Mucosa of rectum (tissue), 2 donors: ENCODE measurements around the gene ARID1B.

Source experiments
- H3K27ac ChIP-seq, 2 donors: one replicate each; pipeline ENCODE4 v1.7.0; 2013; ENCODE audit warnings: inconsistent platforms in 2 of 2, low read depth in 2 of 2, low read length in 2 of 2
- H3K27me3 ChIP-seq, 2 donors: one replicate each; pipeline ENCODE4 v1.7.0; 2013; ENCODE audit warnings: low read length in 2 of 2; ENCODE audit not compliant: control insufficient read depth in 2 of 2, insufficient read depth in 2 of 2
- H3K36me3 ChIP-seq, 2 donors: one replicate each; pipeline ENCODE4 v1.7.0; 2013; ENCODE audit warnings: low read length in 2 of 2; ENCODE audit not compliant: control insufficient read depth in 2 of 2, insufficient read depth in 2 of 2
- H3K4me1 ChIP-seq, 2 donors: one replicate each; pipeline ENCODE4 v1.7.0; 2013; ENCODE audit warnings: low read length in 2 of 2, mild to moderate bottlenecking in 1 of 2; ENCODE audit not compliant: control insufficient read depth in 2 of 2, insufficient read depth in 2 of 2
- H3K4me3 ChIP-seq, 2 donors: one replicate each; pipeline ENCODE4 v1.7.0; 2013; ENCODE audit warnings: low read length in 2 of 2
- H3K9ac ChIP-seq, 2 donors: one replicate each; pipeline ENCODE4 v1.7.0; 2013; ENCODE audit warnings: low read length in 2 of 2, low read depth in 1 of 2, mild to moderate bottlenecking in 1 of 2
- H3K9me3 ChIP-seq, 2 donors: one replicate each; pipeline ENCODE4 v1.7.0; 2013; ENCODE audit warnings: low read length in 2 of 2; ENCODE audit not compliant: control insufficient read depth in 2 of 2
- donor health status: healthy.
- donor health status: Normal muscosa, but diverticular disease.

ARID1B gene

GRCh38 chr6:157063176-157063905 is 286.2 kb downstream of the ARID1B start:
- Histone ChIP-seq H3K4me3 (no peak overlapping the region), H3K4me1 (no peaks in the 10 kb centered on the region), H3K9ac (no peak overlapping the region)

GRCh38 chr6:157063923-157064322 is 286.7 kb downstream of the ARID1B start:
- Histone ChIP-seq H3K9me3 (no peaks in the 10 kb centered on the region), H3K9ac (no peak overlapping the region), H3K36me3 (no peaks in the 10 kb centered on the region), H3K27ac (no peak overlapping the region), H3K4me3 (no peak overlapping the region), H3K4me1 (peaks cover 0 to 2% of the 10 kb centered on the region in 2 donors), H3K27me3 (no peaks in the 10 kb centered on the region)

More at GRCh38 chr6:157063176-157063905, 286.2 kb downstream of the ARID1B start:
- H3K27me3 ChIP-seq: no peaks in the 10 kb centered on the region
- no peaks in the 10 kb centered on the region for H3K36me3 ChIP-seq
- H3K9me3 ChIP-seq: no peaks in the 10 kb centered on the region
- no peak overlapping the region for H3K27ac ChIP-seq

- Histone ChIP-seq H3K4me3 (no peak overlapping the region), H3K27me3 (no peaks in the 10 kb centered on the region), H3K36me3 (no peaks in the 10 kb centered on the region), H3K4me1 (peaks cover 0 to 2% of the 10 kb centered on the region in 2 donors), H3K9me3 (no peaks in the 10 kb centered on the region), H3K27ac (no peak overlapping the region), H3K9ac (no peak overlapping the region)
Observed at GRCh38 chr6:157064502-157064901, 287.3 kb downstream of the ARID1B start.

GRCh38 chr6:157065366-157065765 is 288.2 kb downstream of the ARID1B start:
- Histone ChIP-seq H3K9ac (no peak overlapping the region), H3K4me1 (peaks cover 0 to 2% of the 10 kb centered on the region in 2 donors), H3K27ac (no peak overlapping the region)

GRCh38 chr6:157066781-157067491 is 289.8 kb downstream of the ARID1B start:
- Histone ChIP-seq H3K27me3 (no peaks in the 10 kb centered on the region), H3K4me1 (peaks cover 0 to 2% of the 10 kb centered on the region in 2 donors), H3K27ac (no peak overlapping the region)

More at GRCh38 chr6:157065366-157065765, 288.2 kb downstream of the ARID1B start:
- H3K27me3 ChIP-seq: no peaks in the 10 kb centered on the region
- no peak overlapping the region for H3K4me3 ChIP-seq
- no peaks in the 10 kb centered on the region for H3K9me3 ChIP-seq
- H3K36me3 ChIP-seq: no peaks in the 10 kb centered on the region

GRCh38 chr6:157067507-157067906 is 290.3 kb downstream of the ARID1B start:
- no peak overlapping the region for H3K9ac ChIP-seq
- no peaks in the 10 kb centered on the region for H3K9me3 ChIP-seq
- H3K36me3 ChIP-seq: no peaks in the 10 kb centered on the region
- no peak overlapping the region for H3K4me3 ChIP-seq
- H3K27me3 ChIP-seq: no peaks in the 10 kb centered on the region
- H3K27ac ChIP-seq: no peak overlapping the region
- peaks cover 0 to 2% of the 10 kb centered on the region in 2 donors for H3K4me1 ChIP-seq

More at GRCh38 chr6:157066781-157067491, 289.8 kb downstream of the ARID1B start:
- Histone ChIP-seq H3K4me3 (no peak overlapping the region), H3K36me3 (no peaks in the 10 kb centered on the region), H3K9me3 (no peaks in the 10 kb centered on the region), H3K9ac (no peak overlapping the region)

- Histone ChIP-seq H3K27ac (no peak overlapping the region), H3K36me3 (peaks cover 5% of the 10 kb centered on the region in 2 donors), H3K27me3 (no peaks in the 10 kb centered on the region), H3K9me3 (no peaks in the 10 kb centered on the region), H3K9ac (no peak overlapping the region), H3K4me3 (no peak overlapping the region), H3K4me1 (peaks cover 0 to 2% of the 10 kb centered on the region in 2 donors)
Observed at GRCh38 chr6:157068691-157069324, 291.6 kb downstream of the ARID1B start.

GRCh38 chr6:157069585-157069984 is 292.4 kb downstream of the ARID1B start:
- Histone ChIP-seq H3K9ac (no peak overlapping the region), H3K4me3 (no peak overlapping the region), H3K27me3 (no peaks in the 10 kb centered on the region), H3K27ac (no peak overlapping the region), H3K36me3 (peaks cover 5% of the 10 kb centered on the region in 2 donors), H3K9me3 (no peaks in the 10 kb centered on the region), H3K4me1 (peaks cover 0 to 2% of the 10 kb centered on the region in 2 donors)

GRCh38 chr6:157070403-157071107 is 293.4 kb downstream of the ARID1B start:
- H3K4me1 ChIP-seq: peaks cover 0 to 2% of the 10 kb centered on the region in 2 donors
- H3K27me3 ChIP-seq: no peaks in the 10 kb centered on the region
- no peak overlapping the region for H3K9ac ChIP-seq
- H3K4me3 ChIP-seq: no peak overlapping the region
- H3K27ac ChIP-seq: no peak overlapping the region
- H3K9me3 ChIP-seq: no peaks in the 10 kb centered on the region
- H3K36me3 ChIP-seq: peaks cover 5% of the 10 kb centered on the region in 2 donors
